OCI-M2 (cell line): ENCODE data around the gene RNU7-1.
"Not testable (repeated sequence)": the region's sequence is repeated elsewhere in the genome, so short reads cannot be mapped to it uniquely, and the experiment has no call there.

Source experiments
- DNase-seq: peaks from one replicate; lab custom pipeline; 2025; ENCODE audit not compliant: unreplicated experiment; lab: John Stamatoyannopoulos, UW

Gene RNU7-1

GRCh38 chr12:6943722-6944380, at the start of gene RNU7-1, which contains the start of gene C12orf57:
Gene RNU7-1 (plus strand): TSS chr12:6943816.
Gene C12orf57 (plus strand): TSS chr12:6944022. CDS start chr12:6944122, 100 bp downstream.
- DNase-seq = peak; percentile 97

- no peak for DNase-seq
Observed at GRCh38 chr12:6894321-6894720, 49.3 kb upstream of the RNU7-1 start.

- DNase-seq = no peak
Observed at GRCh38 chr12:6896846-6897435, 46.7 kb upstream of the RNU7-1 start.

GRCh38 chr12:6899427-6899826, 44.2 kb upstream of the RNU7-1 start:
- no peak for DNase-seq

GRCh38 chr12:6899837-6900519, 43.6 kb upstream of the RNU7-1 start:
- no peak for DNase-seq

- no peak for DNase-seq
Observed at GRCh38 chr12:6902448-6902847, 41.2 kb upstream of the RNU7-1 start.

GRCh38 chr12:6903722-6904121, 39.9 kb upstream of the RNU7-1 start:
- no peak for DNase-seq

- DNase-seq = peak; percentile 90
Observed at GRCh38 chr12:6904280-6905276, 39.0 kb upstream of the RNU7-1 start, which contains the start of gene LRRC23. Gene LRRC23 (plus strand): TSS chr12:6904822. CDS start chr12:6905634, 812 bp downstream.

GRCh38 chr12:6905414-6906040, 38.1 kb upstream of the RNU7-1 start:
- DNase-seq = no peak

- not testable (repeated sequence) for DNase-seq
Observed at GRCh38 chr12:6908141-6908540, 35.5 kb upstream of the RNU7-1 start.

- no peak for DNase-seq
Observed at GRCh38 chr12:6909421-6910145, 34.0 kb upstream of the RNU7-1 start.

GRCh38 chr12:6912164-6912935, 31.3 kb upstream of the RNU7-1 start:
- DNase-seq = no peak

GRCh38 chr12:6914246-6914946, 29.2 kb upstream of the RNU7-1 start, which contains the start of gene ENO2:
Gene ENO2 (plus strand): TSS chr12:6914580. CDS start chr12:6915833, 1,253 bp downstream.
- DNase-seq = no peak

GRCh38 chr12:6914947-6915788, 28.4 kb upstream of the RNU7-1 start:
- DNase-seq = no peak

GRCh38 chr12:6915789-6916285, 27.8 kb upstream of the RNU7-1 start:
- no peak for DNase-seq

GRCh38 chr12:6916426-6917200, 27.0 kb upstream of the RNU7-1 start:
- DNase-seq = no peak
